Stimulated activated naive CD8-positive, alpha-beta T cell treated with anti-CD3 and anti-CD28 coated beads, Interleukin-15, Interleukin-2, amounts not matched to agents 100 ng/mL and 50 ng/mL, for 24 hours (primary cell): ENCODE data around the gene CYP2U1.
A peak's percentile ranks its signal among the peaks of the same experiment; 100 is the strongest.
"Not testable (repeated sequence)": the region's sequence is repeated elsewhere in the genome, so short reads cannot be mapped to it uniquely, and the experiment has no call there.

Experiments
- H3K27ac Mint-ChIP-seq: one replicate; pipeline ENCODE4 v1.8.0; 2021; ENCODE audit warnings: mild to moderate bottlenecking, mixed read lengths
- H3K27me3 Mint-ChIP-seq: one replicate; pipeline ENCODE4 v1.8.0; 2021; ENCODE audit warnings: mixed read lengths
- H3K36me3 Mint-ChIP-seq: one replicate; pipeline ENCODE4 v1.8.0; 2021; ENCODE audit warnings: low read depth, mixed read lengths
- H3K4me1 Mint-ChIP-seq: one replicate; pipeline ENCODE4 v1.8.0; 2021; ENCODE audit warnings: low read depth, mixed read lengths
- H3K4me3 Mint-ChIP-seq: one replicate; pipeline ENCODE4 v1.8.0; 2021; ENCODE audit warnings: mild to moderate bottlenecking, mixed read lengths
- H3K9me3 Mint-ChIP-seq: one replicate; pipeline ENCODE4 v1.8.0; 2021; ENCODE audit warnings: mixed read lengths

CYP2U1 gene

GRCh38 chr4:107905082-107905481 is 26.3 kb upstream of the CYP2U1 start:
- H3K27ac Mint-ChIP-seq, H3K36me3 Mint-ChIP-seq, H3K4me3 Mint-ChIP-seq, H3K9me3 Mint-ChIP-seq, H3K4me1 Mint-ChIP-seq: not testable (repeated sequence)
- peaks cover 24% of the 10 kb centered on the region for H3K27me3 Mint-ChIP-seq

- Mint-ChIP-seq H3K27ac (no peak overlapping the region), H3K4me1 (no peaks in the 10 kb centered on the region), H3K4me3 (no peak overlapping the region), H3K36me3 (peaks cover 6% of the 10 kb centered on the region), H3K9me3 (peaks cover 7% of the 10 kb centered on the region), H3K27me3 (peaks cover 15% of the 10 kb centered on the region)
These were observed 24.8 kb upstream of the CYP2U1 start for GRCh38 chr4:107906458-107907100.

GRCh38 chr4:107908377-107908776 is 23.0 kb upstream of the CYP2U1 start:
- H3K9me3 Mint-ChIP-seq: peaks cover 7% of the 10 kb centered on the region
- H3K27me3 Mint-ChIP-seq: peaks cover 10% of the 10 kb centered on the region
- no peak overlapping the region for H3K4me3 Mint-ChIP-seq
- no peak overlapping the region for H3K27ac Mint-ChIP-seq
- no peaks in the 10 kb centered on the region for H3K4me1 Mint-ChIP-seq
- H3K36me3 Mint-ChIP-seq: peaks cover 6% of the 10 kb centered on the region

- Mint-ChIP-seq H3K4me1 (no peaks in the 10 kb centered on the region), H3K9me3 (no peaks in the 10 kb centered on the region), H3K4me3 (no peak overlapping the region), H3K36me3 (no peaks in the 10 kb centered on the region), H3K27me3 (peaks cover 5% of the 10 kb centered on the region), H3K27ac (no peak overlapping the region)
These were observed 18.0 kb upstream of the CYP2U1 start for GRCh38 chr4:107913283-107913899.

- H3K27me3 Mint-ChIP-seq: peaks cover 14% of the 10 kb centered on the region
- no peak overlapping the region for H3K4me3 Mint-ChIP-seq
- peaks cover 5% of the 10 kb centered on the region for H3K36me3 Mint-ChIP-seq
- H3K4me1 Mint-ChIP-seq: no peaks in the 10 kb centered on the region
- no peak overlapping the region for H3K27ac Mint-ChIP-seq
- peaks cover 4% of the 10 kb centered on the region for H3K9me3 Mint-ChIP-seq
These were observed 16.1 kb upstream of the CYP2U1 start for GRCh38 chr4:107915220-107915619.

GRCh38 chr4:107916623-107917022 is 14.7 kb upstream of the CYP2U1 start:
- Mint-ChIP-seq H3K4me3 (no peak overlapping the region), H3K27me3 (peaks cover 18% of the 10 kb centered on the region), H3K36me3 (peaks cover 5% of the 10 kb centered on the region), H3K9me3 (peaks cover 4% of the 10 kb centered on the region), H3K27ac (no peak overlapping the region), H3K4me1 (no peaks in the 10 kb centered on the region)

- Mint-ChIP-seq H3K4me1 (no peaks in the 10 kb centered on the region), H3K9me3 (peaks cover 4% of the 10 kb centered on the region), H3K27me3 (peaks cover 18% of the 10 kb centered on the region), H3K36me3 (peaks cover 5% of the 10 kb centered on the region), H3K27ac (no peak overlapping the region), H3K4me3 (no peak overlapping the region)
These were observed 13.8 kb upstream of the CYP2U1 start for GRCh38 chr4:107917500-107917899.

- Mint-ChIP-seq H3K4me1 (no peaks in the 10 kb centered on the region), H3K9me3 (peaks cover 4% of the 10 kb centered on the region), H3K4me3 (no peak overlapping the region), H3K27ac (no peak overlapping the region), H3K27me3 (peaks cover 18% of the 10 kb centered on the region), H3K36me3 (peaks cover 5% of the 10 kb centered on the region)
These were observed 8.6 kb upstream of the CYP2U1 start for GRCh38 chr4:107922486-107923473.

GRCh38 chr4:107925713-107926112 is 5.6 kb upstream of the CYP2U1 start:
- not testable (repeated sequence) for H3K9me3 Mint-ChIP-seq, H3K27ac Mint-ChIP-seq, H3K36me3 Mint-ChIP-seq, H3K4me3 Mint-ChIP-seq, H3K4me1 Mint-ChIP-seq, H3K27me3 Mint-ChIP-seq

- H3K27me3 Mint-ChIP-seq, H3K36me3 Mint-ChIP-seq, H3K9me3 Mint-ChIP-seq, H3K27ac Mint-ChIP-seq, H3K4me1 Mint-ChIP-seq, H3K4me3 Mint-ChIP-seq: not testable (repeated sequence)
These were observed 4.5 kb upstream of the CYP2U1 start for GRCh38 chr4:107926875-107927274.

- peak overlapping the region; percentile 85 for H3K4me3 Mint-ChIP-seq
- peaks cover 6% of the 10 kb centered on the region for H3K36me3 Mint-ChIP-seq
- H3K4me1 Mint-ChIP-seq: peaks cover 23% of the 10 kb centered on the region
- no peaks in the 10 kb centered on the region for H3K27me3 Mint-ChIP-seq
- H3K27ac Mint-ChIP-seq: peak overlapping the region; percentile 48
- no peaks in the 10 kb centered on the region for H3K9me3 Mint-ChIP-seq
These were observed 499 bp downstream of the CYP2U1 start for GRCh38 chr4:107931775-107932321.

- no peak overlapping the region for H3K27ac Mint-ChIP-seq
- peaks cover 34% of the 10 kb centered on the region for H3K4me1 Mint-ChIP-seq
- H3K27me3 Mint-ChIP-seq: no peaks in the 10 kb centered on the region
- H3K9me3 Mint-ChIP-seq: no peaks in the 10 kb centered on the region
- no peak overlapping the region for H3K4me3 Mint-ChIP-seq
- H3K36me3 Mint-ChIP-seq: peaks cover 12% of the 10 kb centered on the region
These were observed 3.9 kb downstream of the CYP2U1 start for GRCh38 chr4:107935246-107935645.

- Mint-ChIP-seq H3K36me3 (peaks cover 12% of the 10 kb centered on the region), H3K27me3 (no peaks in the 10 kb centered on the region), H3K9me3 (no peaks in the 10 kb centered on the region), H3K27ac (no peak overlapping the region), H3K4me1 (peaks cover 23% of the 10 kb centered on the region), H3K4me3 (no peak overlapping the region)
These were observed 5.7 kb downstream of the CYP2U1 start for GRCh38 chr4:107937040-107937439.

GRCh38 chr4:107939307-107939706 is 8.0 kb downstream of the CYP2U1 start:
- Mint-ChIP-seq H3K27me3 (no peaks in the 10 kb centered on the region), H3K4me1 (peaks cover 12% of the 10 kb centered on the region), H3K36me3 (peaks cover 20% of the 10 kb centered on the region), H3K9me3 (no peaks in the 10 kb centered on the region), H3K27ac (no peak overlapping the region), H3K4me3 (no peak overlapping the region)

- Mint-ChIP-seq H3K27ac (no peak overlapping the region), H3K4me1 (no peaks in the 10 kb centered on the region), H3K4me3 (no peak overlapping the region), H3K9me3 (no peaks in the 10 kb centered on the region), H3K27me3 (no peaks in the 10 kb centered on the region), H3K36me3 (peaks cover 29% of the 10 kb centered on the region)
These were observed 14.5 kb downstream of the CYP2U1 start for GRCh38 chr4:107945809-107946208.
